BLaER1 (cell line): ENCODE data around the gene FAM174C.

Experiments used
- H3K27ac ChIP-seq: shearing (Covaris generic); formaldehyde crosslinking; 2 replicates; pipeline ENCODE4 v1.8.1; 2022
- H3K27me3 ChIP-seq: shearing (Covaris generic); formaldehyde crosslinking; 2 replicates; pipeline ENCODE4 v1.8.1; 2022
- H3K36me3 ChIP-seq: shearing (Covaris generic); formaldehyde crosslinking; 2 replicates; pipeline ENCODE4 v1.8.1; 2022
- H3K4me1 ChIP-seq: shearing (Covaris generic); formaldehyde crosslinking; 2 replicates; pipeline ENCODE4 v1.8.1; 2022
- H3K4me2 ChIP-seq: shearing (Covaris generic); formaldehyde crosslinking; 2 replicates; pipeline ENCODE4 v1.8.1; 2022
- H3K4me3 ChIP-seq: shearing (Covaris generic); formaldehyde crosslinking; 2 replicates; pipeline ENCODE4 v1.8.1; 2022
- H3K9ac ChIP-seq: shearing (Covaris generic); formaldehyde crosslinking; 2 replicates; pipeline ENCODE4 v1.8.1; 2022
- H3K9me3 ChIP-seq: shearing (Covaris generic); formaldehyde crosslinking; 2 replicates; pipeline ENCODE4 v1.8.1; 2022
- H4K20me1 ChIP-seq: shearing (Covaris generic); formaldehyde crosslinking; 2 replicates; pipeline ENCODE4 v1.8.1; 2022
- Cebpa-rat ChIP-seq: shearing (Covaris generic); IDR thresholded peaks from 2 replicates; pipeline ENCODE4 v1.8.1; 2022

FAM174C gene

GRCh38 chr19:1230783-1231489, 44.4 kb upstream of the FAM174C start:
- Histone ChIP-seq H4K20me1 (peaks cover 35% of the 10 kb centered on the region), H3K4me3 (no peak overlapping the region), H3K9me3 (no peaks in the 10 kb centered on the region), H3K9ac (no peak overlapping the region), H3K4me2 (no peak overlapping the region), H3K36me3 (peaks cover 32% of the 10 kb centered on the region), H3K27ac (no peak overlapping the region), H3K27me3 (peaks cover 13% of the 10 kb centered on the region), H3K4me1 (peaks cover 8% of the 10 kb centered on the region; the same call in 1 of the 2 replicates)
- TF ChIP-seq Cebpa-rat = no peak

GRCh38 chr19:1231729-1232637, 43.3 kb upstream of the FAM174C start:
- Histone ChIP-seq H3K36me3 (peaks cover 22% of the 10 kb centered on the region), H4K20me1 (peaks cover 32% of the 10 kb centered on the region), H3K9me3 (no peaks in the 10 kb centered on the region), H3K9ac (no peak overlapping the region; the same call in 1 of the 2 replicates), H3K27me3 (peaks cover 23% of the 10 kb centered on the region), H3K4me2 (no peak overlapping the region), H3K4me1 (peaks cover 16% of the 10 kb centered on the region; the same call in 1 of the 2 replicates), H3K4me3 (no peak overlapping the region), H3K27ac (no peak overlapping the region)
- no peak for TF ChIP-seq Cebpa-rat

- no peak for TF ChIP-seq Cebpa-rat
- Histone ChIP-seq H3K4me3 (no peak overlapping the region), H3K9me3 (no peaks in the 10 kb centered on the region), H3K27ac (no peak overlapping the region), H3K9ac (no peak overlapping the region), H3K4me2 (no peak overlapping the region), H3K27me3 (peaks cover 30% of the 10 kb centered on the region), H3K4me1 (peaks cover 22% of the 10 kb centered on the region; the same call in 1 of the 2 replicates), H3K36me3 (peaks cover 15% of the 10 kb centered on the region), H4K20me1 (peaks cover 31% of the 10 kb centered on the region)
These were observed 42.7 kb upstream of the FAM174C start for GRCh38 chr19:1232652-1233072.

- H3K4me1 ChIP-seq = peaks cover 24% of the 10 kb centered on the region
- H4K20me1 ChIP-seq = peaks cover 28% of the 10 kb centered on the region
- H3K27ac ChIP-seq = no peak overlapping the region
- H3K4me2 ChIP-seq = no peak overlapping the region
- TF ChIP-seq Cebpa-rat = no peak
- H3K27me3 ChIP-seq = peaks cover 35% of the 10 kb centered on the region
- H3K9ac ChIP-seq = no peak overlapping the region
- peaks cover 10% of the 10 kb centered on the region for H3K36me3 ChIP-seq
- no peaks in the 10 kb centered on the region for H3K9me3 ChIP-seq
- H3K4me3 ChIP-seq = no peak overlapping the region
These were observed 42.1 kb upstream of the FAM174C start for GRCh38 chr19:1233115-1233667.

- Histone ChIP-seq H3K9me3 (no peaks in the 10 kb centered on the region), H3K9ac (no peak overlapping the region), H3K27me3 (peaks cover 46% of the 10 kb centered on the region), H4K20me1 (peaks cover 28% of the 10 kb centered on the region), H3K36me3 (no peaks in the 10 kb centered on the region), H3K4me1 (peaks cover 32% of the 10 kb centered on the region), H3K27ac (no peak overlapping the region), H3K4me3 (no peak overlapping the region), H3K4me2 (no peak overlapping the region)
- no peak for TF ChIP-seq Cebpa-rat
These were observed 41.0 kb upstream of the FAM174C start for GRCh38 chr19:1234051-1234954.

- no peak overlapping the region for H3K9ac ChIP-seq
- H3K27me3 ChIP-seq = peaks cover 53% of the 10 kb centered on the region
- no peak overlapping the region for H3K4me2 ChIP-seq
- no peaks in the 10 kb centered on the region for H3K36me3 ChIP-seq
- no peak overlapping the region for H3K4me3 ChIP-seq
- TF ChIP-seq Cebpa-rat = no peak
- H4K20me1 ChIP-seq = peaks cover 28% of the 10 kb centered on the region
- H3K4me1 ChIP-seq = peaks cover 39% of the 10 kb centered on the region
- no peak overlapping the region for H3K27ac ChIP-seq
- H3K9me3 ChIP-seq = no peaks in the 10 kb centered on the region
These were observed 40.4 kb upstream of the FAM174C start for GRCh38 chr19:1234955-1235380.

GRCh38 chr19:1235625-1236538, 39.4 kb upstream of the FAM174C start:
- Histone ChIP-seq H3K27me3 (peaks cover 54% of the 10 kb centered on the region), H3K36me3 (no peaks in the 10 kb centered on the region), H3K4me1 (peaks cover 44% of the 10 kb centered on the region), H3K27ac (no peak overlapping the region), H3K9ac (no peak overlapping the region), H3K9me3 (no peaks in the 10 kb centered on the region), H3K4me2 (peak overlapping the region; percentile 17; the same call in 1 of the 2 replicates), H3K4me3 (no peak overlapping the region), H4K20me1 (peaks cover 28% of the 10 kb centered on the region)
- TF ChIP-seq Cebpa-rat = no peak

GRCh38 chr19:1236576-1236975, 38.8 kb upstream of the FAM174C start:
- Histone ChIP-seq H4K20me1 (peaks cover 28% of the 10 kb centered on the region), H3K27me3 (peaks cover 54% of the 10 kb centered on the region), H3K4me2 (peak overlapping the region; percentile 100), H3K4me3 (peak overlapping the region; percentile 78), H3K9me3 (no peaks in the 10 kb centered on the region), H3K9ac (peak overlapping the region; percentile 75; the same call in 1 of the 2 replicates), H3K4me1 (peaks cover 49% of the 10 kb centered on the region), H3K27ac (no peak overlapping the region), H3K36me3 (no peaks in the 10 kb centered on the region)
- TF ChIP-seq Cebpa-rat = no peak
